Measurements from ENCODE around the gene TROAP.

DNA sequence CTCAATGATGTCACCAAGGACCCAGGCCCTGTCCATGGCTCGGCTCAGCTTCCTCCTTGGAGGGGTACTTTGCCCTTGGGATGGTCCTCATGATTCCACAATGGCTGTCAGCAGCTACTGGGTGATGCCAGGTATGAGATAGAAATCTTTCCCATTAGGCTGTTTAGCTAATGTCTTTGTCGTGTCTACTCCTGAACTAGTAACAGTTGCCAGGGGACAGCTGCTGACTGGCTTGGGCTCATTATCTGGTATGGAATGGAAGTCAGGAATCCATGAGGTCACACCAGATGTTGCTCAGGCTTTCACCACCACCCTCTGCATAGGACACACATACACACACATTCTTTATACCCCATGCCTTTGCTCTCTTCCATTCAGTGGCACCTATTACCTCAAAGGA lies 18.9 kb upstream of the TROAP start:
- TF ChIP-seq, protein P1, sequence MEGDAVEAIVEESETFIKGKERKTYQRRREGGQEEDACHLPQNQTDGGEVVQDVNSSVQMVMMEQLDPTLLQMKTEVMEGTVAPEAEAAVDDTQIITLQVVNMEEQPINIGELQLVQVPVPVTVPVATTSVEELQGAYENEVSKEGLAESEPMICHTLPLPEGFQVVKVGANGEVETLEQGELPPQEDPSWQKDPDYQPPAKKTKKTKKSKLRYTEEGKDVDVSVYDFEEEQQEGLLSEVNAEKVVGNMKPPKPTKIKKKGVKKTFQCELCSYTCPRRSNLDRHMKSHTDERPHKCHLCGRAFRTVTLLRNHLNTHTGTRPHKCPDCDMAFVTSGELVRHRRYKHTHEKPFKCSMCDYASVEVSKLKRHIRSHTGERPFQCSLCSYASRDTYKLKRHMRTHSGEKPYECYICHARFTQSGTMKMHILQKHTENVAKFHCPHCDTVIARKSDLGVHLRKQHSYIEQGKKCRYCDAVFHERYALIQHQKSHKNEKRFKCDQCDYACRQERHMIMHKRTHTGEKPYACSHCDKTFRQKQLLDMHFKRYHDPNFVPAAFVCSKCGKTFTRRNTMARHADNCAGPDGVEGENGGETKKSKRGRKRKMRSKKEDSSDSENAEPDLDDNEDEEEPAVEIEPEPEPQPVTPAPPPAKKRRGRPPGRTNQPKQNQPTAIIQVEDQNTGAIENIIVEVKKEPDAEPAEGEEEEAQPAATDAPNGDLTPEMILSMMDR (conservative IDR thresholded peaks at IDR 0.05; ENCODE audit: low read length): no peak
- TF ChIP-seq EZH2phosphoT487 (IDR thresholded peaks at IDR 0.05; ENCODE audit: borderline replicate concordance, low read depth, low read length): no peak

All from OCI-LY7 (cell line).